Measurements from ENCODE around the gene CAVIN4. TPM values are rescaled to one million over a fixed set of nuclear protein-coding genes. Genes with fewer than 3 reads are reported as not detected.
A peak's percentile ranks its signal among the peaks of the same experiment; 100 is the strongest.

The CAVIN4 gene
- total RNA-seq, 1 donor from 2014 or later = 1.1 TPM

DNA sequence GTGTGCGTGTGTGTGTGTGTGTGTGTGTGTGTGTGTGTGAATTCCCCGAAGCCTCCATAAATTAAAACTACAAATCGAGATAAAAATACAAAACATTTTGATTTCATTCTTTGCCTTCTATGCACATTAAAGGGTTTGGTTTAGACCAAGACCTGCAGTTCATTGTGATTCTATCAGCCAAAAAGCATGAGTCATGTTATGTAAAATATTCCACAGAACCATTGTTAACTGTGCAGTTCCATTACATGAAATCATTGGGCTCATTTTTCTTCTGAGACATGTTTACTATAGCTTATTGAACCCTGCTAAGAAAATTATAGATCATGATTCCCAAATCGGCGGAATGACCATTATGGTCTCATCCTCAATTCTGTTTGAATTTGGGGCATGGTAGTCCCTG lies 11.7 kb downstream of the CAVIN4 start:
- peak; percentile 39 for DNase-seq (ENCODE audit: low read depth, low spot score)

DNA sequence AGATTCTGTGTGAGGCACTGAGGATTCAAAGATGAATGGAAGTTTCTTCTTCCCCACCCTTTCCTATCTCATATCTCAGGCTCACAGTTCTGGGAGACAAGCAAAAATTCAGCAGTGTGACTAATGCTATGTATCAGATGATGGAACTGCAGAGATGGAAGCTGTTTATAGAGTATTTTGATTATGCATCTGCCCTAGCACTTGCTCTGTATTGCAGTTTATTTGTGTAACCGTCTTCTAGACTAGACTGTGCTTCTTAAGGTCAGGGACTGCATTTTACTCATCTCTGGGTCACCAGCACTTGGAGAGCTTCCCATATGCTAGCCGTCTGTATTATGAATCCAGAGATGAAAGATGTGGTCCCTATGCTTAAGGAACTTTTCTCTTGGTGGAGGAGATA lies 12.6 kb downstream of the CAVIN4 start:
- no peak for DNase-seq (ENCODE audit: low read depth, low spot score)

DNA sequence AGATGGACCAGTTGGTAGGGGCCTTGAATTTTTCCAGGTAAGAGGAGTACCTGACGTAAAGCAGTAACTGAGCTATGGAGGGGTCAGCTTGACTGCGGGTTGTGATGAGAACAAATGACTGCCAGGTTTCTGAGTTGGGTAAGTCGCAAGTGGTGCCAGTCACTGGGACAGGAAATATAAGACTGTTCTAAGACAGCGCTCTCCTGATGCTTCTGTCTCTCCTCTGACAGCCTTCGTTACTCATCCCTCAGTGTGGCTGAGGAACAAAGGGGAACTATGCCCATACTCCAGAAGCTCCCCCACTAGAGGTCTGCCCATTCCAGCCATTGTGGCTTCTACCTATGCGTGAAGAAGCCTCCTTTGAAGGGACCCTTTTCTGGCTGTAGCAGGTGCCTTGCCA lies 13.3 kb downstream of the CAVIN4 start:
- DNase-seq (ENCODE audit: low read depth, low spot score) = no peak

DNA sequence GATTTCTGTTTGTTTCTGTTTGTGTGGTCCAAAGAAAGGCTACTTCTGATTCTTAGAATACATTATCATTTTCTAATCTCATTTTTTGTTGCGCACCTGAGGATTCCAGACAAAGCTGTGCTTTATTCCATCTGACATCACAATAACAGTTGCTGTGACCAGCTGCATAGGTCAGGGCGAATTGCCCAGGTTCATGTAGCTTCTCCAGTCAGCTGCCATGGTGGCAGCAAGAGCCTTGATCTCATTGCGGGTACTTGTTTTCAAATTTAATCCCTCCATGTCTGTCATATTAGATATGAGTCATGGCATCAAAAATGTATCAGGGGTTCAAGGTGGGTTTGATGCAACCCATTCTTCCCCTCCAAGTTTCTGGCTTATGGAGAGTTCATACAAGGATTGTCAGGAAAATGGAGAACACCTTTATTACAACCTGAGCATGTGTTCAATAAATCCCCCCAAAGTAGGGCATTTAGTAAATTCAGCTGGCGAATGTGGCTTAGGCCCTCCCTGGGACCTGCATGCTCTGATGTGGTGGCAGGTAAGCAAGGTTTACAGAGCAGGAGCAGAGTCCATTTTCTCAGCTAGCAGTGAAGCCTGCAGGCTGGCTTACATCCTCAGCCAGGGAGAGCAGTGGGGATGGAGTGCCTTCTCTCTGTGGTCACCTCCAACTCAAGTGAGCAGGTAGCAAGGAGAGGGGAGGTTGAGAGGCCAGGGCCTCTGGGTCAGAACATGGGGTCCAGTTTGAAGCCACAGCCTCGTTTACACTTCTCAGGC lies 13.9 kb downstream of the CAVIN4 start:
- no peak for DNase-seq (ENCODE audit: low read depth, low spot score)

DNA sequence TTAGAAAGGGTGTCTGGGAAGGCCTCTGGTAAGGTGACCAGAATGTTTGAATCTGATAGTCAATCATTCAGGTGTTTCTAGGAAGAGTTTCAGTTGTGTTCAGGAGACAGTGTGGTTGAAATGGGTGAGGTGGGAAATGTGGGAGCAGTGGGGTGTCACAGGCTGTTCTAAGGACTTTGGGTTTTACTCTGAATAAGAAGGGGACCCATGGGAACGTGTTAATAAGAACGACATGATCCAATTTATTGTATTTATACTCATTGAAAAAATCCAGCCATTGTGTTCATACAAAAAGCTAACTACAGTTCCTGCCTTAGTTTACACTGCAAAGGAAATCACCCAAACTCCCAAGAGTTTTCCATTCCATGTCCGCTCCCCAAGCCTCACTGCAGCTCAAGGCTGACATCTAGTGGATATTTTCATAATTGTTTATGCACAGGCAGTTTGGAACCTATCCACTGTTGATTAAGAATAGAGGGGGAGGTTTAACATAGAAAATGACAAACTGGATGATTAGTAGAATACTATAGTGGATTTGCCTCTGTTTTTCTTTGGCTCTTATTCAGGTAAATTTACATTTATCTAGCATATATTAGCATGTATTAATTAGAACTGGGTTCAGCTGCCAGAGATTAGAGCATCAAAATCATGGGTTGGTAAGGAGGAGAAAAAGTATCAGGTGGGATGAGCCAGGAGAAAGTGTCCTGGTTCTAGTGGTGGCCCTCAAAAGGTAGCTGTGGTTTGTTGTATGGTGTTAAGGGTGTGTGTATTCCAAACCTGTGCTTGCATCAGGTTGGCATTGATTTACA lies 17.7 kb downstream of the CAVIN4 start:
- peak; percentile 40 for DNase-seq (ENCODE audit: low read depth, low spot score)

DNA sequence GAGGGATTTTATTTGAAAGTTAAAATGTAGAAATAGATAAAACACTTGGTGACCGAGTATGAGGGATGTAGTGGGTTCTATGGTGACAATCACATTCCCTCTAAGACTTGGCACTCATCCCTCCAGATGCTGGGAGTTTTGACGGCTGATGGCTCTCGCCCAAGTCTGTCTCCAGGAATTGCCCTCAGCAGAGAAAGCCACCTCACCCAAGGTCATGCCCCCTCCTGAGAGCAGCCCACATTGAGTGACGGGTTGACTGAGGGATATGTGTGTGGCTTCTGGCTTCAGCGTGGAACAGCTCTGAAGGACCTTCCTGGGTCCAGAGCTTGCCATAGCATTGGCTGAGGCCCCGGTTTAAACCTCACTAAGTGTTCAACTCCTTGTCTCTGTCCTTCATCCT lies 19.4 kb downstream of the CAVIN4 start:
- DNase-seq (ENCODE audit: low read depth, low spot score) = no peak

DNA sequence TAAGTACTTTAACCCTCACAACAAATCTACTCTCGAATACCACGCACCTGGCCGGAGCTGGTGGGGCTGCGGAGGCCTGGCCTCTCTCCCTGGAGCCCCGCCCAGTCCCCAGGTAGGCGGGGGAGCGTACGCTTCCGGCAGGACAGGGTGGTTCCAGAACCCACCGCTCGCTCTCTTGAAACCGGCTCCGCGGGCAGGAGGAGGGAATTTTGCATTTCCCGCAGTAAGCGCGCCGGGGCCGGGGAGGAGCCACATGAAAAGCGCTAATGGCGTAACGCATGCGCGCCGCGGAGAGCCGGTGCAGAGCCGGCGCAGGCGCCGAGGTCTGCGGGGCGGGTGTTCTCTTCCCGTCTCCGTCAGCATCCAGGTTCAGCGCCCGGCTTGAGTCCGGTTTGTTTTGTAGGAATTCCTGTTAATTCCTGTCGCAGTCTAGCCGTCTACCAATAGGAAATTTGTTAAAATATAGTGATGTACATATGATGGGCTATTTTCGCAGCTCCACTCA lies 20.8 kb downstream of the CAVIN4 start:
- DNase-seq (ENCODE audit: low read depth, low spot score) = no peak

DNA sequence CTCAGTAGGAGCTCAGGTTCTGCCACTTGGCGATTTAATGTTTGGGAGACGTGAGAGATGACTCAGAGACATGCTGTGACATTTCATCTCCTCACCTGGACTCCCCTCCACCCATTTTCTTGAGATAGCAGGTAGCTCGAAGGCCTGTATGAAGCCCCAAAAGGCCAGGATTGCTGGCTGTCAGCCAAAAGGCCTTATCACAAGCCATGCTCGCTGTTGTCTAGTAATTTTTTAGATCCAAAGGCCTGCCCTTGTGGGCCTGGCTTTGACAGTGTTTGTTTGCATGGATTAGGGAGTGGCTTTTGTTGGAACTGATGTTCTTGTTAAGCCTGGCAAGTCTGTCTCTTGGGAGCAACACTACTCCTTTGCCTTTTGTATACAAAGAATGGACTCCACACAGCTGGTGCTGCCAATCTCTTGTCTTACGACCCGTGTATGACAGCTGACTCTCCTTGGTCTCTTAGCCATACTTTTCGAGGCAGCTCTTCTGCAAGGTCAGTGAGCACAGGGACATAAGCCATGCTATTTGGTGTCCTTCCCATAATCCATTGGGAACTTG lies 22.7 kb downstream of the CAVIN4 start:
- no peak for DNase-seq (ENCODE audit: low read depth, low spot score)

DNA sequence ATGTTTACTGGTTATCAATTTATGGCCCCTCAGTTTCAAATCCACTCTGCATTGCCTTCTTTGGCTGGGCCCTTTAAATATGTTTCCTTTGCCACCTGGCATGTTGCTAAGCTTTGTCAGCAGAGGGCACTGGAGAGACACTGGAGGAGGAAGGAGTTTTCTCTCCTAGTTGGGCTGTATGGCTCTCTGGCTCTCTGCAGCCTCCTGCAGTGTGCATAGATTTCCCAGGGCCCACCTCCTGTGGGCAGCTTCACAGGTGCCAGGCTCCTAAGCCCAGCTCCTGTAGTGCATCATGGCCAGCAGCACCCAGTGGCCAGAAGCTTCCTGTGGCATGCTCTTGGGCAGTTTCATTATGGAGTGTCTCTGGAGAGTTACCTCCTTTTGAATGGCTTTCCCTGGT lies 23.3 kb downstream of the CAVIN4 start:
- DNase-seq (ENCODE audit: low read depth, low spot score) = no peak

DNA sequence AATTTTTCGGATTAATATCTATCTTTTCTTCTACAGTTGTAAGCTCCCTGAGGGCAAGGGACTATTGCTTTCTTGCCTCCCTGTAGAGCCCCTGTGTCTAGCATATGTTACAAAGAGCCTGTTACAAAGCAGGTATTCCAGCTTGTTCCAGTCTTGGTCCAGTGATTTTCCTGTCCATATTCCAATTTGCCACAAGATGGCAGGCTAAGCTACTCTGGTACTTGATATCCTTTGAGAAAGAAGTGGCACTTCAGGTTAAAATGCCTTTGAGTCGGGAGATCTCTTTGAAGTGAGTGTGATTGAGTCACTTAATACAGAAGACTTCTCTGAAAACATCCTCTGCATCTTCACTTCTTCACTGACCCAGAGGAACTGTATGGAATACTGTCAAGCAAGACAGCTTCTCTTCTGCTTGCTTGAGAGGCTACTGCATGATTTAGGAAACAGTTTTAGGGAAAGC lies 24.5 kb downstream of the CAVIN4 start:
- no peak for DNase-seq (ENCODE audit: low read depth, low spot score)

DNA sequence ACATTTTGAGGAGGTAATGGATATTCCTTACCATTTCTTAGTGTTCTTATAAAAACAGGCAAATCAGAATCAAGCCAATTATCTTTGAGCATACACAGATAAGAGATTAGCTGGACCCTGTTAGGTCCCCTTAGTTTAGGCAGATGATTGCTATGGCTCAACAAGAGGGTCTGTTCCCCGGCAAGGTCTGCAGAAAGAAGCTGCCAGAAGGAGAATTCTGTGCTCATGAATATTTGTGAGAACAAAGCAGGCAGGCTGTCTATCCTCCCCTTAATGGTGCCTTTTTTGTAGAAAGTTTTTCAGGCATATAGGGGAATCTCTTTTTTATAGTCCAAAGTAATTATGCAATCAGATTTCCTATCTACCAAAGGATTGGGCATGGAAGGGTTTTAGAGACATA lies 27.5 kb downstream of the CAVIN4 start:
- no peak for DNase-seq (ENCODE audit: low read depth, low spot score)

DNA sequence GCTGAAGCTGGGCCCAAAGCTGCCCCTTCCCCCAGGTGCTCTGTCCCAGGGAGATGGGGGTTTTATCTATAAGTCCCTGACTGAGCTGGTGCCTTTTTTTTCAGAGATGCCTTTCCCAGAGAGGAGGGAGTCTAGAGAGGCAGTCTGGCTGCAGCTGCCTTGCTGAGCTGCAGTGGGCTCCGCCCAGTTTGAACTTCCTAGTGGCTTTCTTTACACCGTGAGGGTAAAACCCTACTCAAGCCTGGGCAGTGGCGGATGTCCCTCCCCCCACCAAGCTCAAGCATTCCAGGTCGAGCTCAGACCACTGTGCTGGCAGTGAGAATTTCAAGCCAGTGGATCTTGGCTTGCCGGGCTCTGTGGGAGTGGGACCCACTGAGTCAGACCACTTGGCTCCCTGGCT lies 41.3 kb downstream of the CAVIN4 start:
- no peak for DNase-seq (ENCODE audit: low read depth, low spot score)

DNA sequence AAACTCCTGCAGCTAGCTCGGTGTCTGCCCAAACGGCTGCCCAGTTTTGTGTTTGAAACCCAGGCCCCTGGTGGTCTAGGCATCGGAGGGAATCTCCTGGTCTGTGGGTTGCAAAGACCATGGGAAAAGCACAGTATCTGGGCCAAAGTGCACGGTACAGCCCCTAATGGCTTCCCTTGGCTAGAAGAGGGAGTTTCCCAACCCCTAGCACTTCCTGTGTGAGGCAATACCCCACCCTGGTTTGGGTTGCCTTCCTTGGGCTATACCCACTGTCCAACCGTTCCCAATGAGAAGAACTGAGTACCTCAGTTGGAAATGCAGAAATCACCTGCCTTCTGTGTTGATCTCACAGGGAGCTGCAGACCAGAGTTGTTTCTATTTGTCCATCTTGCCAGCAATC lies 41.8 kb downstream of the CAVIN4 start:
- no peak for DNase-seq (ENCODE audit: low read depth, low spot score)

DNA sequence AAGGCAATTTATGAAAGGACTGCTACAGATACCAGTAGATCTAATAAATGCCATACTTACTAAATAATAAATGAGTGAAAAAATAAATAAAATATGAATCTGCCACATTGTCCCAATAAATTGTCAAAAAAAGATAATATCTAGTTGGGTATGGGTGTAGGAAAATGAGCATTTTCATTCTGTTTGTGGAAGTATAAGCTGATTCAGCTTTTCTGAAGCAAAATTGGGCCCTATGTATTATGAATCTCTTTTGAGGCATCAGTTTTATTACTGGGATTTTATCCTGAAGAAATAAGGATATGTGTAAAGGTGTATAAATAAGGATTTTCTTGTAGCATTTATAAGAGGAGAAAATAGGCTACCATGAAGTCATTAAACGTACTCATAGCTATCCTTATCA lies 46.1 kb downstream of the CAVIN4 start:
- no peak for DNase-seq (ENCODE audit: low read depth, low spot score)

DNA sequence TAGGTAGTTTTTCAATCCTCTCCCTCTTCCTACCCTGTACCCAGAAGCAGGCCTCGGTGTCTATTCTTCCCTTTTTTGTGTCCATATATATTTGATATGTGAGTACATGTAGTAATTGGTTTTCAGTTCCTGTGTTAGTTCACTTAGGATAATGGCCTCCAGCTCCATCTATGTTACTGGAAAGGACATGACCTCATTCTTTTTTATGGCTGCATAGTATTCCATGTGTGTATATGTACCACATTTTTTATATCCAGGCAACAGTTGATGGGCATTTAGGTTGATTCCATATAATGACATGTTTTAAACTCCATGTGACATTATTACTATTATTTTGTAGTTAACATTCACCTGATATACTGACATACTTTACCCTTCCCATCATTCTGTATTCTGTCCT lies 49.1 kb downstream of the CAVIN4 start:
- no peak for DNase-seq (ENCODE audit: low read depth, low spot score)

DNA sequence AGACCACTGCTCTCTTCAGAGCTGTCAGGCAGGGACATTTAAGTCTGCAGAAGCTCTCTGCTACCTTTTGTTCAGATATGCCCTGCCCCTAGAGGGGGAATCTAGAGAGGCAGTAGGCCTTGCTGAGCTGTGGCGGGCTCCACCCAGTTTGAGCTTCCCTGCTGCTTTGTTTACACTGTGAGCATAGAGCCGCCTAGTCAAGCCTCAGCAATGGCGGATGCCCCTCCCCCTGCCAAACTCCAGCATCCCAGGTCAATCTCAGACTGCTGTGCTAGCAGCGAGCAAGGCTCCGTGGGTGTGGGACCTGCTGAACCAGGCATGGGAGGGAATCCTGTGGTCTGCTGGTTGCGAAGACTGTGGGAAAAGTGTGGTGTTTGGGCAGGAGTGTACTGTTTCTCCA lies 59.9 kb downstream of the CAVIN4 start:
- no peak for DNase-seq (ENCODE audit: low read depth, low spot score)

Other genes starting within 250 kb of the CAVIN4 start
- gene TEX10, start 225.1 kb upstream of the CAVIN4 start, total RNA-seq = 27.8 and 31.0 TPM in 2 replicates
- 66.4 and 71.3 TPM in 2 replicates for gene MSANTD3, start 150.9 kb upstream of the CAVIN4 start, total RNA-seq
- gene TMEFF1, start 104.9 kb upstream of the CAVIN4 start, total RNA-seq = 8.1 and 9.0 TPM in 2 replicates

All from pulmonary artery endothelial cell (primary cell).